Gastrocnemius medialis (tissue), 4 donors: ENCODE results near the gene RUNX3.

ENCODE experiments used
- POLR2A ChIP-seq, 2 donors: fragments of 450-650 bp; IDR thresholded peaks; one replicate each; pipeline ENCODE4 v1.6.1; 2017; ENCODE audit warnings: antibody characterized with exemption in 2 of 2, mild to moderate bottlenecking in 2 of 2, moderate library complexity in 2 of 2
- TF ChIP-seq, protein P1 (sequence below), 5 experiments: fragments of 450-650 bp in 3 of 5; fragments of 200-600 bp in 2 of 5; sonication (generic) in 2 of 5; IDR thresholded peaks in 4 of 5; conservative IDR thresholded peaks in 1 of 5; 1 replicate in 4 of 5; 2 replicates in 1 of 5; pipeline ENCODE4 v1.5.1; 2016 to 2019; ENCODE audit warnings: antibody characterized with exemption in 5 of 5, mild to moderate bottlenecking in 3 of 5, moderate library complexity in 3 of 5

DNA sequence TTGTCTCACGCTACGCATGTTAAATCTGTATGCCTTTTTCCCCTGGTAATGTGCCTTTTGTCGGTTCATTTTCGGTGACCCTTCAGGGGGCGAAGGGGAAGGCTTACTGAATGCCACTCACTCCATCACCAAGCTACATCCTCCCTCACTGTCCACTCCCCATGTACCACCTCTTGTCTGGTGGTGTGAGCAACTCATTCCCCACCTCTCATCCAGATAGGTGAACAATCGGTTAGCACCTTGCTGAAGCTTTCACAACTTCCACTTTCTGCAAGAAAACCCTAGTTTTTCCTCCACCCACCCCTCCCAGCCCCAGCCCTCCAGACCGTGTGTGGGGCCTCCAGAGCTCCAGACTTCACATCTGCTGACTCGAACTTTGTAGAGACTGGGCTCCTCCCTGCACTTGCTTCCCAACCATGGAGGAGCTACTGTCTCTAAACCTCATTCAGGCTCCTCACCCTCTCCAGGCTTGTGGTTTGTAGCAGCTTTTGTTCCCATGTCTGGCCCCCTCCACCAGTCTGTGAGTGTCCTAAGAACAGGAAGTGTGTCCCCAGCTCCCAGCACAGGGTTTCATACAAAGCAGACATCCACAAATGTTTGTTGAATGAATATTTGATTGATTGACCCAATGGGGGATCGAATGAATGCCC, 48.4 kb upstream of the RUNX3 start:
- TF ChIP-seq, protein P1, sequence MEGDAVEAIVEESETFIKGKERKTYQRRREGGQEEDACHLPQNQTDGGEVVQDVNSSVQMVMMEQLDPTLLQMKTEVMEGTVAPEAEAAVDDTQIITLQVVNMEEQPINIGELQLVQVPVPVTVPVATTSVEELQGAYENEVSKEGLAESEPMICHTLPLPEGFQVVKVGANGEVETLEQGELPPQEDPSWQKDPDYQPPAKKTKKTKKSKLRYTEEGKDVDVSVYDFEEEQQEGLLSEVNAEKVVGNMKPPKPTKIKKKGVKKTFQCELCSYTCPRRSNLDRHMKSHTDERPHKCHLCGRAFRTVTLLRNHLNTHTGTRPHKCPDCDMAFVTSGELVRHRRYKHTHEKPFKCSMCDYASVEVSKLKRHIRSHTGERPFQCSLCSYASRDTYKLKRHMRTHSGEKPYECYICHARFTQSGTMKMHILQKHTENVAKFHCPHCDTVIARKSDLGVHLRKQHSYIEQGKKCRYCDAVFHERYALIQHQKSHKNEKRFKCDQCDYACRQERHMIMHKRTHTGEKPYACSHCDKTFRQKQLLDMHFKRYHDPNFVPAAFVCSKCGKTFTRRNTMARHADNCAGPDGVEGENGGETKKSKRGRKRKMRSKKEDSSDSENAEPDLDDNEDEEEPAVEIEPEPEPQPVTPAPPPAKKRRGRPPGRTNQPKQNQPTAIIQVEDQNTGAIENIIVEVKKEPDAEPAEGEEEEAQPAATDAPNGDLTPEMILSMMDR (IDR thresholded peaks at IDR 0.05 in 4 of 5, conservative IDR thresholded peaks at IDR 0.05 in 1 of 5), result no peak
- no peak for TF ChIP-seq POLR2A (IDR thresholded peaks at IDR 0.05)
